GM23338 (cell line): ENCODE data around the gene ADAMTS14. TPM values are rescaled to one million over a fixed set of nuclear protein-coding genes. Genes with fewer than 3 reads are reported as not detected.

Experiments used
- ATAC-seq: fragments of 200-7000 bp; cut with Tn5 transposase; 3 replicates; pipeline ENCODE4 v1.9.1; 2020
- DNase-seq: peaks from one replicate; pipeline ENCODE4 v3.0.0-alpha.2; 2015; ENCODE audit warnings: low spot score
- H2AFZ ChIP-seq: fragments of 200-600 bp; sonication (generic); 2 replicates; pipeline ENCODE4 v1.8.0; 2016; ENCODE audit warnings: antibody characterized with exemption, mild to moderate bottlenecking, moderate library complexity
- H3F3A ChIP-seq: fragments of 200-600 bp; sonication (generic); replicated peaks from 2 replicates; pipeline ENCODE4 v1.8.0; 2017; ENCODE audit warnings: antibody characterized with exemption, mixed run types, low read depth
- H3K27ac ChIP-seq: fragments of 200-600 bp; sonication (generic); 2 replicates; pipeline ENCODE4 v1.6.1; 2016; ENCODE audit warnings: low read depth
- H3K27me3 ChIP-seq: fragments of 200-600 bp; sonication (generic); 2 replicates; pipeline ENCODE4 v1.8.0; 2016; ENCODE audit warnings: mild to moderate bottlenecking, mixed run types, moderate library complexity; ENCODE audit not compliant: insufficient read depth
- H3K36me3 ChIP-seq: fragments of 200-600 bp; sonication (generic); 2 replicates; pipeline ENCODE4 v1.8.0; 2016; ENCODE audit warnings: mild to moderate bottlenecking; ENCODE audit not compliant: insufficient read depth
- H3K4me1 ChIP-seq: fragments of 200-600 bp; sonication (generic); 2 replicates; pipeline ENCODE4 v1.8.0; 2016; ENCODE audit warnings: mild to moderate bottlenecking, moderate library complexity; ENCODE audit not compliant: insufficient read depth
- H3K4me2 ChIP-seq: fragments of 200-600 bp; sonication (generic); 2 replicates; pipeline ENCODE4 v1.7.1; 2017; ENCODE audit warnings: mixed run types
- H3K4me3 ChIP-seq: fragments of 200-600 bp; sonication (generic); 2 replicates; pipeline ENCODE4 v1.6.1; 2016; ENCODE audit warnings: mixed run types
- H3K79me2 ChIP-seq: fragments of 200-600 bp; sonication (generic); replicated peaks from 2 replicates; pipeline ENCODE4 v1.8.0; 2017; ENCODE audit warnings: mild to moderate bottlenecking; ENCODE audit not compliant: insufficient read depth
- H3K9me2 ChIP-seq: fragments of 200-600 bp; sonication (generic); 2 replicates; pipeline ENCODE4 v1.8.0; 2017; ENCODE audit not compliant: insufficient read depth
- H4K20me1 ChIP-seq: fragments of 200-600 bp; sonication (generic); replicated peaks from 2 replicates; pipeline ENCODE4 v1.8.0; 2017; ENCODE audit warnings: mild to moderate bottlenecking; ENCODE audit not compliant: insufficient read depth
- H3K27ac Mint-ChIP-seq: 2 replicates; pipeline ENCODE4 v1.8.0; 2020; ENCODE audit warnings: inconsistent platforms, mild to moderate bottlenecking, moderate library complexity, mixed read lengths
- H3K27me3 Mint-ChIP-seq: 3 replicates; pipeline ENCODE4 v1.8.0; 2022; ENCODE audit warnings: low read depth, mild to moderate bottlenecking, moderate library complexity, mixed read lengths, inconsistent platforms; ENCODE audit not compliant: insufficient read depth, poor library complexity
- H3K36me3 Mint-ChIP-seq: 3 replicates; pipeline ENCODE4 v1.8.0; 2021; ENCODE audit warnings: low read depth, mild to moderate bottlenecking, inconsistent platforms, moderate library complexity, mixed read lengths
- H3K4me1 Mint-ChIP-seq: 3 replicates; pipeline ENCODE4 v1.8.0; 2020; ENCODE audit warnings: mild to moderate bottlenecking, inconsistent platforms, mixed read lengths
- H3K4me3 Mint-ChIP-seq: 3 replicates; pipeline ENCODE4 v1.8.0; 2021; ENCODE audit warnings: moderate library complexity, mild to moderate bottlenecking, inconsistent platforms, mixed read lengths
- H3K9me3 Mint-ChIP-seq: 3 replicates; pipeline ENCODE4 v1.8.0; 2020; ENCODE audit warnings: moderate library complexity, mild to moderate bottlenecking, inconsistent platforms, mixed read lengths
- CREB1 ChIP-seq: fragments of 250-450 bp; sonication (Bioruptor Pico); IDR thresholded peaks from 2 replicates; pipeline ENCODE4 v1.5.0; 2020; ENCODE audit warnings: low read depth, mild to moderate bottlenecking, moderate library complexity
- CTCF ChIP-seq, 2 experiments: fragments of 200-600 bp in 1 of 2; sonication (generic) in 1 of 2; conservative IDR thresholded peaks; 2 replicates each; pipeline versions ENCODE4 v1.5.1 to v1.6.1; 2016 to 2017; ENCODE audit warnings: antibody characterized with exemption in 2 of 2, low read depth in 2 of 2, mild to moderate bottlenecking in 2 of 2, moderate library complexity in 1 of 2
- EZH2 ChIP-seq: fragments of 200-600 bp; sonication (generic); IDR thresholded peaks from one replicate; pipeline ENCODE4 v1.8.0; 2017; ENCODE audit warnings: antibody characterized with exemption, mild to moderate bottlenecking, low read depth; ENCODE audit not compliant: unreplicated experiment
- EZH2phosphoT487 ChIP-seq: fragments of 200-600 bp; sonication (generic); IDR thresholded peaks from one replicate; pipeline ENCODE4 v1.8.1; 2018; ENCODE audit warnings: antibody characterized with exemption; ENCODE audit not compliant: unreplicated experiment
- JUNB ChIP-seq: IDR thresholded peaks from one replicate; pipeline ENCODE4 v1.6.1; 2016; ENCODE audit warnings: antibody characterized with exemption; ENCODE audit not compliant: unreplicated experiment
- NANOG ChIP-seq: IDR thresholded peaks from 2 replicates; pipeline ENCODE4 v1.6.1; 2016; ENCODE audit warnings: antibody characterized with exemption, borderline replicate concordance
- POLR2AphosphoS5 ChIP-seq: IDR thresholded peaks from 2 replicates; pipeline ENCODE4 v1.6.1; 2016; ENCODE audit warnings: antibody characterized with exemption, low read depth
- REST ChIP-seq: IDR thresholded peaks from one replicate; pipeline ENCODE4 v1.6.1; 2018; ENCODE audit warnings: antibody characterized with exemption; ENCODE audit not compliant: unreplicated experiment
- ZNF331 ChIP-seq: fragments of 250-450 bp; sonication (Bioruptor Pico); IDR thresholded peaks from 2 replicates; pipeline ENCODE4 v1.5.0; 2020; ENCODE audit warnings: low read depth, mild to moderate bottlenecking, moderate library complexity
- polyA plus RNA-seq: library from polyadenylated mRNA; unstranded; fragments of >200 nt; fragmentation: Nextera tagmentation; extraction: Ambion mirVana; gene quantifications from 2 replicates; pipeline ENCODE4 v1.2.1, GENCODE V29; 2016
- total RNA-seq: library from RNA; depleted of rRNA; stranded (reverse); fragments of >200 nt; shearing (Covaris generic); gene quantifications from 2 replicates; pipeline ENCODE4 v1.2.3, GENCODE V29; 2014
- TF ChIP-seq, protein P1 (sequence below): IDR thresholded peaks from 2 replicates; pipeline ENCODE4 v1.6.1; 2016; ENCODE audit warnings: antibody characterized with exemption

ADAMTS14 gene
- total and polyA plus RNA-seq, 2 experiments from 2014 or later = 1.9 to 2.1 TPM

GRCh38 chr10:70659306-70659705 is 13.0 kb upstream of the ADAMTS14 start:
- no peaks in the 10 kb centered on the region for H3K4me1 ChIP-seq
- Mint-ChIP-seq H3K9me3 (peaks cover 14% of the 10 kb centered on the region), H3K4me3 (no peak overlapping the region), H3K27ac (no peak overlapping the region), H3K4me1 (peaks cover 5% of the 10 kb centered on the region; the same call in 2 of the 3 replicates), H3K36me3 (no peaks in the 10 kb centered on the region), H3K27me3 (peaks cover 9% of the 10 kb centered on the region)
- no peak overlapping the region for H3K27ac ChIP-seq
- H3K27me3 ChIP-seq = no peaks in the 10 kb centered on the region
- 0 out of 2 replicates have a peak, but pooled peaks cover 4% of the 10 kb centered on the region for H3K9me2 ChIP-seq
- H3K4me3 ChIP-seq = no peak overlapping the region
- no peaks in the 10 kb centered on the region for H3K79me2 ChIP-seq
- H3F3A ChIP-seq = no peaks in the 10 kb centered on the region
- TF ChIP-seq JUNB (no peak), REST (no peak), EZH2phosphoT487 (no peak), POLR2AphosphoS5 (no peak), CREB1 (CRISPR knock-in tag) (no peak), EZH2 (no peak), ZNF331 (no peak), CTCF (conservative IDR thresholded peaks at IDR 0.05; ENCODE audit: low read depth in 2 of 2) (no peak), NANOG (no peak)
- TF ChIP-seq, protein P1, sequence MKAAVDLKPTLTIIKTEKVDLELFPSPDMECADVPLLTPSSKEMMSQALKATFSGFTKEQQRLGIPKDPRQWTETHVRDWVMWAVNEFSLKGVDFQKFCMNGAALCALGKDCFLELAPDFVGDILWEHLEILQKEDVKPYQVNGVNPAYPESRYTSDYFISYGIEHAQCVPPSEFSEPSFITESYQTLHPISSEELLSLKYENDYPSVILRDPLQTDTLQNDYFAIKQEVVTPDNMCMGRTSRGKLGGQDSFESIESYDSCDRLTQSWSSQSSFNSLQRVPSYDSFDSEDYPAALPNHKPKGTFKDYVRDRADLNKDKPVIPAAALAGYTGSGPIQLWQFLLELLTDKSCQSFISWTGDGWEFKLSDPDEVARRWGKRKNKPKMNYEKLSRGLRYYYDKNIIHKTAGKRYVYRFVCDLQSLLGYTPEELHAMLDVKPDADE = no peak
- ATAC-seq (no peak), DNase-seq (no peak)
- H4K20me1 ChIP-seq = no peaks in the 10 kb centered on the region
- no peak overlapping the region for H2AFZ ChIP-seq
- H3K4me2 ChIP-seq = no peak overlapping the region
- no peaks in the 10 kb centered on the region for H3K36me3 ChIP-seq
